Stimulated activated CD4-positive, alpha-beta T cell treated with anti-CD3 and anti-CD28 coated beads, Interleukin-4, amount 100 ng/mL, for 24 hours (primary cell): ENCODE data around the gene SH3PXD2A.
"Not testable (repeated sequence)": the region's sequence is repeated elsewhere in the genome, so short reads cannot be mapped to it uniquely, and the experiment has no call there.

Experiments
- DNase-seq: peaks from one replicate; pipeline ENCODE4 v3.0.0-alpha.2; 2020

SH3PXD2A gene

GRCh38 chr10:103847909-103848468 lies 7.4 kb downstream of the SH3PXD2A start:
- peak; percentile 11 for DNase-seq

DNA sequence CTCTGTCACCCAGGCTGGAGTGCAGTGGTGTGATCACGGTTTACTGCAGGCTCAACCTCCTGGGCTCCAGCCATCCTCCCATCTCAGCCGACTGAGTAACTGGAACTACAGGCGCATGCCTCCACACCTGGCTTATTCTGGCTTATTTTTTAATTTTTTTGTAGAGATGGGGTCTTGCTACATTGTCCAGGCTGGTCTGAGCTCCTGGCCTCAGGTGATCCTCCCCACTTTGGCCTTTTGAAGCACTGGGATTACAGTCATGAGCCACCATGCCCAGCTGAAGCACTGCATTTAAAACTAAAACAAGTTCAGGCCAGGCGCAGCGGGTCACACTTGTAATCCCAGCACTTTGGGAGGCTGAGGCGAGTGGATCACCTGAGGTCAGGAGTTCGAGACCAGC lies 8.0 kb downstream of the SH3PXD2A start:
- no peak for DNase-seq

DNA sequence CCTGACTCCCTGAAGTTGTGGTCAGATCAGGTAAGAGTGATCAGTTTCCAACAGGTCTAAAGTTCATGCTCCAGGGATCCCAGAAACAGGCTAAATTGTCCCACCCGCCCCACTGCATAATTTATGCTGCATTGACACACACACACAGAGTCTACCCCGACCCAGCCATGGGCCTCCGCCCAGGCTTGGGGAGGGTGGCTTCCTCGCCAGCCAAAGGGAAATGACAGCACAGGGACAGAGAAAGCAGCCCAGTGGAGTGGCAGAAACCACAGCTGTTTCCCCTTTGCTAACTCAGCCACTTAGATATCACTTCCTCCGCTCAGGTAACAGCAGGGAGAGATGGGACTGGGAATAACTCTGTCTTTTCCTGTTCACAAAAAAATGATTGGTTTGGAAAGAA lies 9.4 kb downstream of the SH3PXD2A start:
- DNase-seq, result peak; percentile 23

GRCh38 chr10:103845346-103845745 lies 10.0 kb downstream of the SH3PXD2A start:
- not testable (repeated sequence) for DNase-seq

- DNase-seq, result no peak
Observed at GRCh38 chr10:103843854-103844570, 11.4 kb downstream of the SH3PXD2A start.

DNA sequence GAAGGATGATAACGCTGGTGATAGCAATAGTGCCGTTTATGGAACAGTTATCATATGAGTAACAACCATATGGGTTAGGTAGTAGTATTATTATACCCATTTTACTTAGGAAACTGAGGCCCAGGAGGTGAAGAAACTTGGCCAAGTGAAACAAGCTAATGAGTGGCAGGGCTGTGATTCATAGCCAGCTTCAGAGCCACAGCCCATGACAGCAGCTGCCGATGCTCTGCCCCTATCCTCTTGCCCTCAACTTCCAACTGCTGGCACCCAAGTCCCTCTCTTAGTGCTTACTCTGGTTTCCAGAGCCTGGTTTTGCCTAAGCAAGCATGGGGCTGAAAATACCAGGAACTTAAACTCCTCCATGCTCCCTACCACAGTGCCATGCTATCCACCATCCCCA lies 12.3 kb downstream of the SH3PXD2A start:
- no peak for DNase-seq

GRCh38 chr10:103842605-103843004 lies 12.8 kb downstream of the SH3PXD2A start:
- no peak for DNase-seq

GRCh38 chr10:103841519-103841918 lies 13.9 kb downstream of the SH3PXD2A start:
- no peak for DNase-seq

DNA sequence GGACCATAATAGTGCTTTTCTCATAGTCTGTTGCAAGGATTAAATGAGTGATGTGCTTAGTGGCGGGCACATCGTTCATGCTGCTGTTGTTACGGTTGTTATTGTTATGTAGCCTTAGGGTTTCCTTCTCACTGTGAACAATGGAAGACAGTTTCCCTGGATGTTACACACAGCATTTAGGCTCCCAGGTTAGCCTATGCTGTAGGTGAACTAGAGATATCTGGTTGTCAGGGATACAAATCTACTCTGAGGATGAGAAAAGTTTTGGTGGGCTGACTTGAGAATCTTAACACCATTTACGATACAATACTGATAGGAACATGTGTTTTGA lies 14.7 kb downstream of the SH3PXD2A start:
- DNase-seq, result no peak

GRCh38 chr10:103839872-103840739 lies 15.3 kb downstream of the SH3PXD2A start:
- DNase-seq, result no peak

- DNase-seq, result no peak
Observed at GRCh38 chr10:103839519-103839871, 15.9 kb downstream of the SH3PXD2A start.

- DNase-seq, result no peak
Observed at GRCh38 chr10:103838862-103839518, 16.4 kb downstream of the SH3PXD2A start.

GRCh38 chr10:103838070-103838395 lies 17.3 kb downstream of the SH3PXD2A start:
- no peak for DNase-seq

DNA sequence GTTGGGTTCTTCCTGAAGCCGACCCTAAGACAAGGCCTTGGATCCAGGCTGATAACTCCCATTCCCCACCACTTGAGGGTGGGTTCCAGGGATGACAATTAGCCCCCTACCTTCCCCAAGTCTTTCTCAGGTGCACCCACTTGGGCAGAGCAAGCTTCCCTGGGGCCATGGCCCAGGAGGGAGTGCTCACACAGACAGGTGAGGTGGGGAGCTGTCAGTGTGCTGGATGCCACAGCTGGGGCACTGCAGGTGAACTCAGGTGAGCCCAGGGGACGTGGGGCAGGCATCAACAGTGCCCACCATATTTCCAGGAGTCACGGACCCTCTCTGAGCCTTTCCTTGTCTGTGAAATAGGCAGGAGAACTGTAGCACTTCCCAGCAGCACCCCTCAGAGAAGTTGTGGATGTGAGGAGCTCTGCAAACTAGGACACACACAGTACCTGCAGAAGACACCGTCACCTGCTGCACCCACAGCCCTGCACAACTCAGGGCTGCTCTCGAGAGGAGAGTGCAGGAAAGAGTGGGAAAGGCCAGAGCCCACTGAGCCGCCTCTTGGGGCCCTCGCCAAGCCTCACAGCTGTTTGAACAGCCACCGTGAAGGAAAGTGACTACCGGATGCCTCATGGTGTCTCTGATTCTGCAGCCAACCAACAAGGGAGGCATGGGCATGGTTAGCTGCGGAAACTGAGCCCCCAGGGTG lies 17.9 kb downstream of the SH3PXD2A start:
- no peak for DNase-seq

- DNase-seq, result no peak
Observed at GRCh38 chr10:103836861-103837260, 18.5 kb downstream of the SH3PXD2A start.

DNA sequence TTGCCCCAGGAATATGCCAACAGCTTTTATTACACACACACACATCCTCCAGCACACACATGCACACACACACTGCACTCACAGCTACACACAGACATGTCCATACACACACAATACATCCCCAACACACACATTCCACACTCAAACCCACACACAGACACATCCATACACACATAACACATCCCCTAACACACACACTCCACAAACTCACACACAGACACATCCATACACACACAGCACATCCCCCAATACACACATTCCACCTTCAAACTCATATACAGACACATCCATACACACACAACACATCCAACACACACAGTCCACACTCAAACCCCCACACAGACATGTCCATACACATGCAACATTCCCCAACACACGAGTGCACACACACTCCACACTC lies 19.1 kb downstream of the SH3PXD2A start:
- no peak for DNase-seq

GRCh38 chr10:103835096-103836050 lies 20.0 kb downstream of the SH3PXD2A start:
- DNase-seq, result no peak

DNA sequence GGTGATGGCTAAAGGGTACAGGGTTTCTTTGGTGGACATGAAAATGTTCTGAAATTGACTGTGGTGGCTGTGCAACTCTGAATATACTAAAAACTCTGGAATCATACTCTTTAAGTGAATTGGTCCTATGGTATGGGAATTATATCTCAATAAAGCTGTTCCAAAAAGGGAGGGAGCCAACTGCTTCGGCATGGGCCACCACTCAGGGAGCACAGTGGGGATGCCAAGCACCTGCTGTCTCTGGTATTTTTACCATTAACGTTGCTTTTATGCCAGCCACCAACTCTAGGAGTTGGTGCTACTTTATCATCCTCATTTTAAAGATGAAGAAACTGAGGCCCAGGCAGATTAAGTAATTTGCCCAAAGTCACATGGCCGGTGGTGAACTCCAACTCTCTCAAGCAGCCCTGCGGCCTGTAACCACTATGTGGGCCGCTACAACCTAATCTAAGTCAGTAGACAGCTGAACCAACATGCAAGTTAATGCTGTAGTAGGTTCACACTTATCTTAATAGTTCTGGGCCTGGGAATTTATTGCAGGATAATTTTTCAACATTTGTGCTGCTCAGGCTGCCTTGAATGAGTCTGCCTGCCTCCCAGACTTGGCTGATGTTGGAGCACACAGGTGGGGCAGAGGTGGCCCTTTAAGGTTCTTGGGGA lies 20.8 kb downstream of the SH3PXD2A start:
- no peak for DNase-seq

DNA sequence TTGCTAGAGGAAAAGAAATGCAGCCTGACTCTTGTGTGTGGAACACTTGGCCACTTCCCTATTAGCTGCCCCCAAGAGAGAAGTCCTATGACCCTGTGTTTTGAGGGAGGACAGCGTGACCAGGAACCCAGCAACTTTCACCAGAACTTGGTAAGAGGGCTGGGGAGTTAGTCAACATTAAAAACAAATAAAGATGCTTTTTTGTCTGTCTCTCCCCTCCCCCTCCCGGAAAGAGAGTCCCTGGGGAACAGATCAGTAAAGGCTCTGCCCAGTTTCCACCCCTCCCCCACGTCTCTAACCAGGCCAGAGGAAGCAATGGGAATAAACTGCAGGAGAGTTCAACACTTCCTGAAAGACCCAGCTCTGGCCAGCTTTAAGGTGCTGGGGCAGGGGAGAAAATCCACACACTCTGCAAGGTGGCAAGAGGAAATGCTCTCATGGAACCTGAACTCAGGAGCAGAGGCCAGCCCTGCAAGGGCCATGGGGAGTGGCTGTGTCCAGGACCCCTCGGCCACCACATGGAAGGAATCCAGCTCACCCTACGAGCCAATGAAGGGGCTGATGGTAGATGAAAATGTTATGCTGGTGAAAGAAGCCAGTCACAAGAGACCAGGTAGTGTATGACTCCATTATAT lies 21.5 kb downstream of the SH3PXD2A start:
- DNase-seq, result no peak

- no peak for DNase-seq
Observed at GRCh38 chr10:103832806-103833205, 22.6 kb downstream of the SH3PXD2A start.
